GM12891 (cell line): ENCODE measurements around the gene PPP2R5B.

ENCODE experiments used
- PAX5 ChIP-seq: IDR thresholded peaks from 2 replicates; pipeline ENCODE4 v1.6.1; 2011; ENCODE audit warnings: low read length, moderate library complexity, mild to moderate bottlenecking; ENCODE audit not compliant: insufficient read depth, severe bottlenecking
- POLR2A ChIP-seq: IDR thresholded peaks from 2 replicates; pipeline ENCODE4 v1.6.1; 2011; ENCODE audit warnings: low read depth, low read length, control low read depth
- POLR2AphosphoS5 ChIP-seq: IDR thresholded peaks from 2 replicates; pipeline ENCODE4 v1.6.1; 2011; ENCODE audit warnings: low read depth, low read length, control low read depth
- SPI1 ChIP-seq: IDR thresholded peaks from 2 replicates; pipeline ENCODE4 v1.6.1; 2011; ENCODE audit warnings: low read depth, low read length, control low read depth
- TAF1 ChIP-seq: IDR thresholded peaks from 2 replicates; pipeline ENCODE4 v1.6.1; 2011; ENCODE audit warnings: low read depth, low read length, control low read depth

GRCh38 chr11:64888406-64888728 is 36.1 kb upstream of the PPP2R5B start:
- TF ChIP-seq TAF1 (no peak), POLR2A (no peak), POLR2AphosphoS5 (no peak), SPI1 (no peak), PAX5 (no peak)
